Endothelial cell (in vitro differentiated cells): ENCODE measurements around the gene TFEB. TPM values are rescaled to one million over a fixed set of nuclear protein-coding genes. Genes with fewer than 3 reads are reported as not detected.
A peak's percentile ranks its signal among the peaks of the same experiment; 100 is the strongest.

Experiments used
- DNase-seq: peaks from one replicate; pipeline ENCODE4 v3.0.0; 2021; ENCODE audit warnings: low spot score
- H3K27ac Mint-ChIP-seq: one replicate; pipeline ENCODE4 v1.8.0; 2021; ENCODE audit warnings: mixed read lengths, inconsistent platforms; ENCODE audit not compliant: unreplicated experiment
- H3K27me3 Mint-ChIP-seq: one replicate; pipeline ENCODE4 v1.8.0; 2021; ENCODE audit warnings: mild to moderate bottlenecking, moderate library complexity, mixed read lengths, inconsistent platforms; ENCODE audit not compliant: unreplicated experiment
- H3K36me3 Mint-ChIP-seq: one replicate; pipeline ENCODE4 v1.8.0; 2021; ENCODE audit warnings: mild to moderate bottlenecking, low read depth, mixed read lengths, inconsistent platforms; ENCODE audit not compliant: unreplicated experiment
- H3K4me1 Mint-ChIP-seq: one replicate; pipeline ENCODE4 v1.8.0; 2021; ENCODE audit warnings: mild to moderate bottlenecking, mixed read lengths, inconsistent platforms; ENCODE audit not compliant: unreplicated experiment
- H3K4me3 Mint-ChIP-seq: one replicate; pipeline ENCODE4 v1.8.0; 2021; ENCODE audit warnings: mild to moderate bottlenecking, mixed read lengths, inconsistent platforms; ENCODE audit not compliant: unreplicated experiment
- H3K9me3 Mint-ChIP-seq: one replicate; pipeline ENCODE4 v1.8.0; 2021; ENCODE audit warnings: mixed read lengths, inconsistent platforms; ENCODE audit not compliant: unreplicated experiment
- CTCF ChIP-seq: fragments of 200-600 bp; sonication (generic); IDR thresholded peaks from one replicate; pipeline ENCODE4 v1.5.0; 2021; ENCODE audit warnings: antibody characterized with exemption; ENCODE audit not compliant: unreplicated experiment
- total RNA-seq: library from RNA; stranded (reverse); fragmentation: NEBNext Ultra II Directional; extraction: Animal tissue kit (Norgen Biotek cat#: 25700); gene quantifications from one replicate; pipeline ENCODE4 v1.2.1, GENCODE V29; 2021; ENCODE audit not compliant: unreplicated experiment

Gene TFEB
- total RNA-seq, 1 donor from 2014 or later: 10.4 TPM

- Mint-ChIP-seq H3K4me1 (peaks cover 41% of the 10 kb centered on the region), H3K36me3 (peaks cover 32% of the 10 kb centered on the region), H3K27ac (peak overlapping the region; percentile 73), H3K9me3 (no peaks in the 10 kb centered on the region), H3K4me3 (peak overlapping the region; percentile 49), H3K27me3 (peaks cover 12% of the 10 kb centered on the region)
- DNase-seq: no peak
- TF ChIP-seq CTCF: no peak
Measured at GRCh38 chr6:41651962-41652657, 83.3 kb downstream of the TFEB start.

- Mint-ChIP-seq H3K4me3 (peak overlapping the region; percentile 49), H3K36me3 (peaks cover 39% of the 10 kb centered on the region), H3K27ac (peak overlapping the region; percentile 73), H3K4me1 (peaks cover 39% of the 10 kb centered on the region), H3K9me3 (no peaks in the 10 kb centered on the region), H3K27me3 (peaks cover 12% of the 10 kb centered on the region)
- no peak for DNase-seq
- no peak for TF ChIP-seq CTCF
Measured at GRCh38 chr6:41651246-41651961, 84.0 kb downstream of the TFEB start.

DNA sequence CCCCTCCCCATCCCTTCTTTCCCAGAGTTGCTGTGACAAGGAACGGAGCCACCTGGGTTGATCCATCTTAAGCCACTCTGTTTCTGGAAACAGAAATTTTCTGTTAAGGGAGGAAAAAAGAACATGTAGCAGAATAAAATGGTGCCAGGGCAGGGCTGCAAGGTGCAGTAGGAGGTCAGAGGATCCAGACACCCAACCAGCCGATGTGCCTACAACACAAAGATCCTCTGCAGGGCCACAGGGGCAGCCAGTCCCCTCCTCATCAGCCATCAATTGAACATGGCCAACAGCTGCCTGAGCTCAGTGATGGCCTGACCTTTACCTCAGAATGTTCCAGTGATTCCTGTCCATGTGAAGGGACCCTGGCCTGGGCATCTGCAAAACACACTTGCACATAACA lies 85.3 kb downstream of the TFEB start:
- TF ChIP-seq CTCF: no peak
- Mint-ChIP-seq H3K27me3 (peaks cover 14% of the 10 kb centered on the region), H3K4me1 (peaks cover 36% of the 10 kb centered on the region), H3K36me3 (peaks cover 44% of the 10 kb centered on the region), H3K27ac (no peak overlapping the region), H3K4me3 (no peak overlapping the region), H3K9me3 (no peaks in the 10 kb centered on the region)
- no peak for DNase-seq

DNA sequence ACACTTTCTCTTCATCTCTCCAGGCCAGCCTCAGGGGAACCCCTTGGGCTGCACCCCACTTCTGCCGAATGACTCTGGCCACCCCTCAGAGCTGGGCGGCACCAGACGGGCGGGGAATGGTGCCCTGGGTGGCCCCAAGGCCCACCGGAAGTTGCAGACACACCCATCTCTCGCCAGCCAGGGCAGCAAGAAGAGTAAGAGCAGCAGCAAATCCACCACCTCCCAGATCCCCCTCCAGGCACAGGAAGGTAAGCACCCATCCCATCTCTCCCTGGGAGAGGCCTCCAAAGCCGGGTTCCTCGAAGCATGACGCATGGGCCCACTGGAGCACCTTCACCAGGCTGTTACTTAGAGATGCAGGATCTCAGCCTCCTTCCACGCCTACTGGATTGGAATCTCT lies 85.8 kb downstream of the TFEB start:
- TF ChIP-seq CTCF: no peak
- Mint-ChIP-seq H3K9me3 (no peaks in the 10 kb centered on the region), H3K27ac (peak overlapping the region; percentile 18), H3K4me3 (peak overlapping the region; percentile 65), H3K36me3 (peaks cover 44% of the 10 kb centered on the region), H3K27me3 (peaks cover 13% of the 10 kb centered on the region), H3K4me1 (peaks cover 36% of the 10 kb centered on the region)
- no peak for DNase-seq

- H3K27me3 Mint-ChIP-seq: peaks cover 13% of the 10 kb centered on the region
- H3K4me3 Mint-ChIP-seq: no peak overlapping the region
- peaks cover 44% of the 10 kb centered on the region for H3K36me3 Mint-ChIP-seq
- no peak overlapping the region for H3K27ac Mint-ChIP-seq
- H3K9me3 Mint-ChIP-seq: no peaks in the 10 kb centered on the region
- no peak for DNase-seq
- peaks cover 35% of the 10 kb centered on the region for H3K4me1 Mint-ChIP-seq
- TF ChIP-seq CTCF: no peak
Measured at GRCh38 chr6:41648921-41649320, 86.5 kb downstream of the TFEB start.
